D341Med (cell line): Measurements from ENCODE around the gene VSIR.
A peak's percentile ranks its signal among the peaks of the same experiment; 100 is the strongest.

Experiments used
- DNase-seq: peaks from one replicate; pipeline ENCODE4 v3.0.0; 2012; ENCODE audit warnings: low spot score

The VSIR gene

GRCh38 chr10:71712572-71713134 lies 60.7 kb downstream of the VSIR start:
- no peak for DNase-seq

DNA sequence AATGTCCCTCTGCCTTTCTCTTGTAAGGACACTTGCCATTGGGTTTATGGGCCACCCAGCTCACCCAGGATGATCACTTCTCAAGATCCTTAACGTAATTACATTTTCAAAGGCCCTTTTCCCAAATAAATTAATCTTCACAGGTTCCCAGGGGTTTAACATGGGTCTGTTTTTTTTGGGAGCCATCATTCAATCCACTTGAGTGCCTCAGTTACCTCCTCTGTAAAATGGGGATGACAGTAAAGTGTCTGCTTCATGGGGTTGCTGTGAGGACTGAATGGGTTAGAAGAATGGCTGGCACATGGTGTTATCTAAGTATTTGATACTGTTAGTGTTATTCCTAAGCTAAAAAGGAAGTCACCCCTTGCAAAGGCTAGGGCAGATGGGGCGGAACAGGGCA lies 61.1 kb downstream of the VSIR start:
- no peak for DNase-seq

- no peak for DNase-seq
These were observed 62.2 kb downstream of the VSIR start for GRCh38 chr10:71711052-71711623.

GRCh38 chr10:71710519-71710918 lies 62.8 kb downstream of the VSIR start:
- no peak for DNase-seq

DNA sequence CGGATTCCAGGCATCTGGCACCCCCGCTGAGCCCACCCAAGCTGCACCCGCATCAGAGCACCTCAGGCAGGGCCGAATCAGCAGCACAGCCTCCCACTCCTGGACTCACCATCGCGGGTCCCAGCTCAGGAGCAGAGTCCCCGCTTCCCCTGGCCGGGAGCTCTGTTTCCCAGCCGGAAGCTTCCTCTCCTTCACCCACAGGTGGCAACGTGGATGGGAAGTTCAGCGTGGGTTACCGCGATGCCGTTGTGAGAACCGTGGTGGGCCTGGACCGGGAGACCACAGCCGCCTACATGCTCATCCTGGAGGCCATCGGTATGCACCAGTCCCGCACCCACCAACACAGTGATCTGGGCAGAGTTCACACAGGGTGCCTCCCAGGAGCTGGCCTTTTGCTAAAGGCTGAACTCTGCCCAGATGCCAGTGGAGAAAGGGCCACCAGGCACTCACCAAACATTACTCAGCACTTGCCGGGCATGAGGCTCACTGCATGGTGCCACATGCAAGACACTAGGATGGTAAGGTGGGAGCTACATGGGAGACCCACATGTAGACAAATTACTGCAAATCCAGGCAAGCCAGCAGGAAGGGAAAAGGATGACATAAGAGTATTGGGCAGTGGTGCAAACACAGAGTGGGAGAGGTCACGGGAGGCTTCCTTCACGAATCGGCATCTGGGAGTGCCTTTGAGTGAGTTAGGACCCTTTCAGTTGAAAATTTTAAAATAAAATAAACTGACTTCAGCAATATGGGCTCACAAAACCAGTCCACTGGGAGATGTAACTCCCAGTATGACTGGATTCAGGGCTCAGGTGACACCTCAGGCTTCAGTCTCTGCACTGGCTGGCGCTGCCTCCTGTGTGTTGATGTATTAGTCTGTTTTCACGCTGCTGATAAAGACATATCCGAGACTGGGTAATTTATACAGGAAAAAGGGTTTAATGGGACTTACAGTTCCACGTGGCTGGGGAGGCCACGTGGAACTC lies 64.1 kb downstream of the VSIR start:
- DNase-seq = no peak

- peak; percentile 74 for DNase-seq
These were observed 65.0 kb downstream of the VSIR start for GRCh38 chr10:71708301-71708703.

- no peak for DNase-seq
These were observed 66.0 kb downstream of the VSIR start for GRCh38 chr10:71707240-71707789.

DNA sequence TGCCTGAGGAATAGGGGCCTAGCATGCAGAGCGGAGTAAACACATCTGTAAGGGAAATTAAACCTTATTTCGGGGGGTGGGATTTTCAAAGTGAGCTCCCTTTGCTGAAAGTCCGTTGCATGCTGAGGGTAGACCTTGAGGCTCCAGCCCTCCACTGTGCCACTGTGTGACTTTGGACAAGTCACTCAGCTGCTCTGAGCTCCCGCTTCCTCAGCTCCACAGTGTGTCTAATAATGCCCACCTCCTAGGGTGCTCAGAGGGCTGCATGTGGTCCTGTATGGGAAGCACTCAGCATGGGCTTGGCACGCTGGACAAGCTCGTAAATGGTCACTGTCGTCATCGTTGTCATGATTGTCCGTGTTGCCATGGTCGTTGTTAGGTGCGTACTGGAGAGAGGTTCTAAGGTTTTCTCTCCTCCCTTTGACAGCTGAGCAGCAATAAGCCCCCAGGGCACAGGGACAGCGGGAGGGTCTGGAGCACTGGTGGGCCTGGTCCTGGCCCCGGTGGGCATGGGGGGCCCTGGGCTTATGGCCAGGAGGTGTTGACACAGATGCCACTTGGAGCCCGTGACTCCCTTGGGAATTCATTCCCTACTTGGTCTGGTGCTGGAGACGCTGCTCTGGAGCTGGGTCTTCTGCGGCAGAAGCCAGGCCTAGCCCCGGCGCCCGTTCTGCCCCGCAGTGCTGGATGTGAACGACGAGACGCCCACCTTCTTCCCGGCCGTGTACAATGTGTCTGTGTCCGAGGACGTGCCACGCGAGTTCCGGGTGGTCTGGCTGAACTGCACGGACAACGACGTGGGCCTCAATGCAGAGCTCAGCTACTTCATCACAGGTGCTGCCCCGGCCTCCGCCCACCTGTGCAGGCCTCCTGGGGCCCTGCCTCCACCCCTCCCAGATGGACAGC lies 66.9 kb downstream of the VSIR start:
- no peak for DNase-seq

- DNase-seq = no peak
These were observed 67.7 kb downstream of the VSIR start for GRCh38 chr10:71705582-71705981.

DNA sequence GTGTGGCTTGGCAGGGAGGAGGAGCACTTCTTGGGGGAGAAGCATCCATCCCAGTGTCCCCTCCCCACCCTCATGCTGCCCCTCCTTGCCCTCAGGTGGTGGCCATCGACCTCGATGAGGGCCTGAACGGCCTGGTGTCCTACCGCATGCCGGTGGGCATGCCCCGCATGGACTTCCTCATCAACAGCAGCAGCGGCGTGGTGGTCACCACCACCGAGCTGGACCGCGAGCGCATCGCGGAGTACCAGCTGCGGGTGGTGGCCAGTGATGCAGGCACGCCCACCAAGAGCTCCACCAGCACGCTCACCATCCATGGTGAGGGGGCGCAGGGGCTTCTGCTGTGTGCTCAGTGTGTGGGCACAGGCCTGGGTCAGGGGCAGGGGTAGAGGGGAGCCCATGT lies 68.5 kb downstream of the VSIR start:
- DNase-seq = no peak

DNA sequence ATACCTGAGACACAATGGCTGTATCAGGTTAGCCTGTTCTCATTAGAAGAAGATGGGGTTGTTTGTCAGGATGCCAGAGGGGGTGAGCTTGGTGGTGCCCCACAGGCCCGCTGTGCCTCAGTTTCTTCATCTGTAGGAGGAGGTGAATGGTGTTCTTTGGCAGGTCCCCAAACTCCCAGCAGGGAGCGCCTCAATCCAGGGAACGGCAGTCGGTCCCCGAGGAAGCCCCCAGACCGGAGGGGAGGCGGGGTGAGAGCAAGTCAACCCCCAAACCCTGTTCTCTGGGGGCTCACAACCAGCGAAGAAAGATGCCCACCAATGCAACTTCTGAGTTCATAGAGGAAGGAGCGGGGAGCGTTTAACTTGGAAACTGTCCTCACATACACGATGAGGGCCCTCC lies 69.7 kb downstream of the VSIR start:
- DNase-seq = no peak

- DNase-seq = no peak
These were observed 71.7 kb downstream of the VSIR start for GRCh38 chr10:71701496-71702132.

DNA sequence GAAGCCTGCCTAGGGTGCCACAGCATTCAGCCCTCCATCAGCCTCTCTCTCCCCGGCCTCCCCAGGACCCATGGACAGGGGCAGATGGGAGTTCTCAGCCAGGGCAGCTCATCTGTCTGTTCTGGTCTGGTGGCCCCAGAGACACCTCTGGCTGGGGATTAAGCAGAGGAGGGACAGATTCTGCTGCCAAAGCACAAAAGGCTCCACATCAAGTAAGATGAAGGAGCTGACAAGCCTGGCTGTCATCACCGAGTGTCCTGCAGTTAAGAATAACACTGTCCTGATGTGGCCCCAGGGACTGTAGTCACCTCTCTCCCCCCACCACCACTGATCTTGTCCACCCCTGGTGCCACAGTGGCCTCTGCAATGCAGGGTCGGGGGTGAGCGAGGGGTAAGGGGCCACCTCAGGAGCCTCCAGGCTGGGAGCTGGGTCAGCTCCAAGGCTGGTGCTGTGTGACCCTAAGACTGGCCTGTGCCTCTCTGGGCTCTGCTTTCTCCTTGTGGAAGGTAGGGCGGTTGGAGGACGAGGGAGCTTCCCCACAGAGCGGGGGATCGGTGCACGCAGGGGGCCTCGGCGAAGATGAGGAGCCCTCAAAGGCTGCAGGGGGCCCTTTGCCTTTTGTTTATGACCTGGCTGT lies 72.5 kb downstream of the VSIR start:
- DNase-seq = no peak

DNA sequence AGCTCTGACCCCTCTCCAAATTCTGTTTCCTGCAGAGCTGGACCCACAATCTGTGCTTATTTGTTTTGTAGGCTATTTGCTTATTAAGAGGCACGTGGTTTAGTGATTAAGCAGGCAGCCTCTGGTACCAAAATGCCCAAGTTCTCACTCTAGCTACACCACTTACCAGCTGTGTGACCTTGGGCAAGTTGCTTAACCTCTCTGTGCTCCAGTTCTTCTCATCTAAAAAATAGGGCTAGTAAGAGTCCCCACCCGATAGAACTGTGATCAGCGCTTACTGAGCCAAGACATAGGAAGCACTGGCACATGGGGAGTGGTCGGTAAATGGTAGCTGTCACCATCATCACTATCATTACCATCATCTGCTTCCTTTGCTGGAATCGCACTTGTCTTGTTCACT lies 74.6 kb downstream of the VSIR start:
- DNase-seq = no peak

- no peak for DNase-seq
These were observed 75.2 kb downstream of the VSIR start for GRCh38 chr10:71697938-71698709.
